GM18507 (cell line): ENCODE measurements around the gene CYTIP.
A peak's percentile ranks its signal among the peaks of the same experiment; 100 is the strongest.

Experiments
- DNase-seq: peaks from one replicate; pipeline ENCODE4 v3.0.0; 2011; ENCODE audit warnings: low read depth; ENCODE audit not compliant: insufficient read length; ENCODE audit errors: extremely low spot score
- FAIRE-seq: peaks from 2 replicates; lab custom pipeline; 2011; peaks lifted over from hg19 to GRCh38; lab: Jason Lieb, UNC

The CYTIP gene

DNA sequence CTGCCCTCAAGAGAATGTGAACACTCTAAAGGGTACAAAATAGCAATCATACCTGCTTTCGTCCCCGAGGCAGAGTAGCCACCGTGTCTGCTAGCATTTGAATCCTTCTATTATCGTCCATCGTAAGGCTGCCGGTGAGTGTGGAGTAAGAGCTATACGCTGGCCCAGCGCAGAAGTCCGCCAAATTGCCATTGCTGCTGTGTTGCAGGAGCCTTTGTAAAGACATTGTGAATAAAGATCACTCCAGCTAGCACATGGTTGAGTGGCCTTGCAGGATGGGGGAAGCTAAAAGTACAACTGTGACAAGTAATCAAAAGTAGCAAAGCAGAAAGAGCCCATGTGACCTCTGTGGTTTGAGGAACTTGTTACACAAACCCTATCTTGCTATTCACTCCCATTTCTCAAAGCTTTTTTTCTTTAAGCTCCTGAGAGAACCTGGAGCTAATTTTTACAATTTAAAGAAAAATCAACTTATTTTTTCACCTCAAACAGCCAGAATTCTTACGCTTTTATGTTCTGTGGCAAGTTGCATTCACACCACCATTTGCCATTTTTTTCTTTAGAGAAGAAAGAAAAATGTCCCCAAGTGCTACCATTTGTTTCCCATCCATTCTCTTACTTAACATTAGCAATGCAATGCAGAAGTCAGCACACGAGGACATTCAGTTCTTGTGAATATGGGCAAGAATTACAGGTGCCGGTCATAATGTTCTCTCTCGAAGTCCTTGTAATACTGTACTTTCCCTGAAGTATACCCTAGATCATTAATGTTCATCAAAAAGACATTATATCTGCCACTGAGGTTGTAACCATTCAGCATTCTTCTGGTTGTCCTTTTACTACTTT is at the start of gene CYTIP:
Gene CYTIP, minus strand, starts transcription at position 295 of the 846 bp plus-strand sequence. Its CDS starts 69 bp downstream, at position 226.
- DNase-seq (no peak), FAIRE-seq (peak; percentile 98)

GRCh38 chr2:157492189-157492773 is 48.4 kb upstream of the CYTIP start:
- peak; percentile 94 for FAIRE-seq
- DNase-seq = peak; percentile 37

DNA sequence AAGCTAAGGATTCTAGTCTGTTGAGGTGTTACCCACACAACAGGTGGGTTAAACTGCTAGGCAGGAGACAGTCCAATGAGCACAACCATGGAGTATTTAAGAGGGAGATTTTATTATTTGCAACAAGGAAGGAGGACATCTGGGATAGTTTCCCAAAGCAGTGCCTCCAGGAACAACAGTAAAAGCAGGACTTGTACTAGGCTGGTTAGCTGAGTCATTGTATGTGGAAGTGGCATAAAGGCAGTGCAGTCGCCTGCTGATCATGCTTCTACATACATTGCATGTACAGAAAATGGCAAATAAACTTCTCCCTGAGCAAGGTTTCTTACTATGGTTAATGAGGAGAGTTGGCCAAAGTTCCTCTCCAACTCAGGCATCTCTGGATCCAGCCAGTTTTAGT is 46.1 kb upstream of the CYTIP start:
- no peak for FAIRE-seq
- no peak for DNase-seq

- FAIRE-seq = no peak
- DNase-seq = no peak
Measured at GRCh38 chr2:157488877-157489276, 45.0 kb upstream of the CYTIP start.

DNA sequence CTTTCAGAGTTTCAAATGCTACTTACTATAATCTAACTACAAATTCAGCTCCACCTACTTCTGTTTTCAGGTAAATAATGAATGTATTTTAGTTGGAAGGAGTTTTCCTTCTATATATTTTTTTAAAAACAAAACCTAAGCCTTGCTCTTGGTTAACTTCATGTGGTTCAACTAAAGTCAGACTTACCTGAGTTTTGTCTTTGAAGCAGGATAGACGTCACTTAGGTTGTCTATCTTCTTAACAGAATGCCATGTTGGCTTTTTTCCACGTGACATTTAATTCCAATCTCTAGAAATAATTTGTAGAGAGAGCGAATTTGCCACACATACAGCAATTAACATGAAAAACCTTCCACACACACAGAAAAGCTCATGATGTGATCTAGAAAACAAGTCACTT is 43.9 kb upstream of the CYTIP start:
- no peak for DNase-seq
- FAIRE-seq = no peak

GRCh38 chr2:157487271-157487610 is 43.4 kb upstream of the CYTIP start:
- no peak for FAIRE-seq
- no peak for DNase-seq

- peak; percentile 35 for FAIRE-seq
- no peak for DNase-seq
Measured at GRCh38 chr2:157486596-157487270, 42.8 kb upstream of the CYTIP start.

- peak; percentile 49 for FAIRE-seq
- DNase-seq = no peak
Measured at GRCh38 chr2:157480182-157480961, 36.5 kb upstream of the CYTIP start.

- FAIRE-seq (no peak), DNase-seq (no peak)
Measured at GRCh38 chr2:157479081-157480027, 35.5 kb upstream of the CYTIP start.

- no peak for DNase-seq
- no peak for FAIRE-seq
Measured at GRCh38 chr2:157477919-157478318, 34.0 kb upstream of the CYTIP start.

- FAIRE-seq (no peak), DNase-seq (no peak)
Measured at GRCh38 chr2:157476953-157477709, 33.2 kb upstream of the CYTIP start.

- DNase-seq (no peak), FAIRE-seq (peak; percentile 12)
Measured at GRCh38 chr2:157475722-157476390, 32.0 kb upstream of the CYTIP start.

DNA sequence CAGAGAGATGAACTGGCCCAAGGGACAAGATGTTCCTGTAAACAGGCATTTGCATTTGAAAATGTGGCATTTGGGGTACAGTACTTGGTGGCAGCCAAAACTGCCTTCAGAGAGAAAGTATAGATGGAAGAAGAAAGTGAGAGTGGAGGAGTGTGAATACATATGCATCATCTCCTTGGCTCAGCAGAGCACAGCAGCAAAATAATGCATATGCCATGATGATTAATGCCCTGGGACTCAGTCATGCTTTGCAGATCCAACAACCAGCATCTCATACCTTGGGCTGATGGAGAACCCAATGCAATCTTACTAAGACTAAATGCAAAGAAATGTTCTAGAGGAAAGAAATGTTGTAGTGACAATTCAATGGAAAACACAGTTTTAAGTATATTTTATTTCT is 29.7 kb upstream of the CYTIP start:
- FAIRE-seq = no peak
- no peak for DNase-seq

- no peak for DNase-seq
- peak; percentile 60 for FAIRE-seq
Measured at GRCh38 chr2:157471078-157471477, 27.2 kb upstream of the CYTIP start.

DNA sequence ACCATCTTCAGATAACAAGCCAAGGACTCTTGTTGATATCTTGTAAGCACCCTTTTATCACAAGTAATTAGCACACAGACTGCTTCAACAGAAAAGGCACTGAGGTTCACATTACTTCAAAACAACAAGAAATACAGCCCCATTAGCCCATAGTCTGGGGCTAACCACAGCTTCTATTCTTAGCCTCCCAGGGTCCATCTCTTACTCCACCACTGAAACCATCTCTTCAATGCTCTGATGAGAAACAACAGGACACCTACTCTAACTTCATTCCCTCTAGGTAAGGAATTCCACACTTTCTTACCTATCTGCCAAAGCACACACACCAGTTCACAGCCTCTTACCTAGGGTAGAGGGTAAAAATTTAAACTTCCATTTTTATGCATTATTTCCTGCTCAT is 26.4 kb upstream of the CYTIP start:
- FAIRE-seq (peak; percentile 92), DNase-seq (no peak)

GRCh38 chr2:157469726-157470125 is 25.8 kb upstream of the CYTIP start:
- DNase-seq (no peak), FAIRE-seq (no peak)

DNA sequence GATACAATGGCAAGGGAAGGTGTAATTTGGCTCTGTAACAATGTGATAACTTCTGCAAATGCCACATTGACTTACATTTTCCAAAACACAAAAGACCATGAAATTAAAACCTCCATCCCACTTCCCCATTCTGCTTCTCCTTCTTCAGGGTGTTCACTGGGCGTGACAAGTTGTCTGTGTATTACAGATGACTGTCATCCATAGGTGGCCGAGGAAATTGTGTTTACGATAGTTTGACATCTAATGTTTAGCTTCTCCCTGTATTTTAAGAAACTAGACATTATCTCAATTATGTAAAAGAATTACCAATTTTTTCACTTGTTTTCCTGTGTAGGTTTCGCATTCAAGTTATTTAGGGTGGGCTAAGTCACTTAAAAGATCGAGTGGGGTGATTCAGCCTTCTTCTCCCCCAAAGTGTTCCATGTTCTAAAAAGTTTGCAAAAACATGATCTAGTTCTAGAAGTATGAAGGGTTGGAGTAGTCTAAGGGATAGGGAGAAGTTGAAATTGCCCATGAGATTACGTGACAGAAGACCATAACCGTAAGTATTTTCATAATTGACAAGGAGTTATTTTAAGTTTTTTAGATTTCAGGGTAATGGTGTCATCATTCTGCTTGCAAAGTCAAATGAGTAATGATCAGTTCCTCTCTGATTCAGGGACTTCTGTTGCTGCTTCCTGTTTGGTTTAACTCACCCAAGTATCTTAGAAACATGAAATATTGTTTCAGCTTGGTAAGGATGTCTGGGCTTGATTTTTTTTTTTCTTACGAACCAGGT is 25.2 kb upstream of the CYTIP start:
- peak; percentile 98 for FAIRE-seq
- peak; percentile 33 for DNase-seq
